HG02840 (cell line): Measurements from ENCODE around the gene SKP1.

ENCODE experiments used
- ATAC-seq: cut with Tn5 transposase; IDR thresholded peaks from one replicate; pipeline ENCODE4 v1.9.1; 2021; ENCODE audit warnings: mild to moderate bottlenecking, moderate library complexity, moderate number of reproducible peaks; ENCODE audit not compliant: unreplicated experiment, low FRiP score

Gene SKP1

GRCh38 chr5:134114886-134115805, 61.6 kb downstream of the SKP1 start:
- ATAC-seq, result no peak

DNA sequence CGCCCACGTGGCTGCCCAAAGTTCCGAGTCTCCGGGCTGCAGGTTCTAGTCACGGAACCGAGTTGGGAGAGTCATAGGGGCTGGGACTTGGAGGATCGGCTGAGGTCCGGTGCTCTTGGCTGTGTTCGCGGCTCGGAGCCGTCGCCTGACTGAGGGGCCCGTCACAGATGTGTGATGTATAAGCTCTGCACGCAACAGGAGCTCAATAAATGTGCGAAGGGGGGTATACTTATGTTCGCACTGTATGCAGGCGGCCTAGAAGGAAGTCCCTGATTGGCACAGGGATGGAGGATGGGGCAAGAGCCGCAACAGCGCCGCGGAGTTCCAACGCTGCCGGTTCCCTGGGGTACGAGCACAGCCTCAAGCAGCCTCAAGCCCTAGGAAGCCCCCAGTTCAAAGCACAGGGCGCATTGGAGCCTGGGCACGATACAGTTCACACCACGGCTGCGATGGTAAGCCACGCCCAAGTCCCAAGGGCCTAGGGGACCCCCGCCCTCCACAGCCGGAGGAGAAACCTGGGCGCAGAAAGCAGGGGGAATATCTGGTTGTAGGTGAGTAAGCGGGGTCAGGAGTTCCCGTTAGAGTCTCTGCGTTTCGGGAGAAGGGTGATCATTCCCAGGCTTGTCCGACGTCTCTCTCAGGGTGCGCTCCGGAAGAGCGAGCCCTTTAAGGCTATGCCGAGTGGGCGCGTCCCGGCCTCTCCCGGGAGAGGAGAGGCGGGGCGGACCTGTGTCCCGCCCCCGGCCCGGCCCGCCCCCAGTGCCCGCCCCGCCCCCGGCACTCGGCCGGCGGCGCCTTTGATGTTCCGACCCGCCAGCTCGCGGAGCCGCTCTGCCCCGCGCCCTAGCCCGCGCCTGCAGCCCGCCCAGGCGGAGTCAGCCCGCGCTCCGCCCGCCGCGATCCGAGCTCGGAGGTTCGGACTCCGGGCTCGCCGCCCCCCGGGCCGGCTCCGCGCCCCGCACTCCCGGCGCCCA, 62.6 kb downstream of the SKP1 start, which contains the start of gene TCF7:
TSS of gene TCF7 (plus strand) at position 780 of the 974 bp plus-strand sequence. CDS start 226 bp downstream, outside the sequence.
- ATAC-seq, result peak; percentile 70

DNA sequence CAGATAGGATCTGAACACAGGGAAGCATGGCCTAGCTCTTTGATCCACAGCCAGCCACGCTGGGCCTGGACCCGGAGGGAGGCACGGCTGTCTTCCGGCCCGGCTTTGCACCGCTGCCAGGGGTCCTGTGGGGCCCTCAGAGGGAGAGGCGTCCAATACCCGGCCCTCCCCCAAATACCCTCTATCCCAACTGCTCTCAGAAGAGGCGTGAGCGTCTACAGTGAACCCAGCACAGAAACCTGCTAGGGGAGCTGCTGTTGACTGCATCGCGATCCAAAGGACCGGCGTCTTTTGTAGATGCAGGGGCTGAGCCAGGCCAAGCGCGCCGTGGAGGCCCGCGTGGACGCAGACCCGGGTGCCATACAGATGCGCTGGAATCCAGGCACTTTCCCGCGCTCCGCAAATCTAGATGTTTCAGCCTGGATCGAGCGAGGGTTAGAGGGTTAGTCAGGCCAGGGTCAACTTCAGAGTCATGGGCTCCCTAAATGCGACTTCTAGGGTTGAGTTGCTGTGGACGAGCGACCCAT, 63.3 kb downstream of the SKP1 start:
- ATAC-seq, result no peak

GRCh38 chr5:134112726-134113362, 63.9 kb downstream of the SKP1 start:
- no peak for ATAC-seq

GRCh38 chr5:134111741-134112647, 64.8 kb downstream of the SKP1 start:
- no peak for ATAC-seq

DNA sequence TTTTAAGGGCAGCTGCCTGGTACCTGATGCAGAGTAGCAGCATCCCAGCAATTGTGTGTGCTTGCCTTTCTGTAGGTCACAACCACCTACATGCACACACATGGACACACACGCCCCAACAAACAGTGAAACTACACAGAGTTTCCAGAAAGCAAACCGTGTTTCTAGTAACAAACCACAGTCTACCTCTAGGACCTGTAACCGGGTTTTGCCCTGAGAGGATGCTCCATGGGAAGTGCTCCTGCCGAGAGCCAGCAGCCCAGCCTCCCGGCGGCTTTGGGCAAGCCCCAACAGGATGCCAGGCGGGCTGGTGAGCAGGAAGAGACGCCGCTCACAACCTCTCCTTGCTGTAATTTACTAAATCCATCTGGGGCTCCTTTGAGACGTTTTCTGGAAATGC, 66.4 kb downstream of the SKP1 start:
- no peak for ATAC-seq

DNA sequence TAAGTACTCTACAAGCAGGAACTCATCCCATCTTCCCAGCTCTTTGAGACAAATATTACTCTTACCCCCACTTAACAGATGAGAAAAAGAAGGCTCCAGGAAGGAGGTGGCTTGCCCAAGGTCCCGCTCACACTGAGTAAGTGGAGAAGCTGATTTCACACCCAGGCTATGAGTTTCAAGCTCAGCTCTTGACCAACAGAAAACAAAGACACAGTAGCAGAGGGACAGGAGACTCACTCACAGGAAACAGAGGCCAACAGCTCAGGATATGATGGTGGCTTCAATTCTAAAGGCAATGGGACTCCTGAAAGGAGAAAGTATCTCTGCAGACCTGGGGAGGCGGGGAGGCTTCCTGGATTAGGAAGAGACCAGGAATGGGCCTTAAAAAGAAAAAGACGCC, 69.0 kb downstream of the SKP1 start:
- no peak for ATAC-seq

GRCh38 chr5:134106991-134107701, 69.6 kb downstream of the SKP1 start:
- ATAC-seq, result no peak

DNA sequence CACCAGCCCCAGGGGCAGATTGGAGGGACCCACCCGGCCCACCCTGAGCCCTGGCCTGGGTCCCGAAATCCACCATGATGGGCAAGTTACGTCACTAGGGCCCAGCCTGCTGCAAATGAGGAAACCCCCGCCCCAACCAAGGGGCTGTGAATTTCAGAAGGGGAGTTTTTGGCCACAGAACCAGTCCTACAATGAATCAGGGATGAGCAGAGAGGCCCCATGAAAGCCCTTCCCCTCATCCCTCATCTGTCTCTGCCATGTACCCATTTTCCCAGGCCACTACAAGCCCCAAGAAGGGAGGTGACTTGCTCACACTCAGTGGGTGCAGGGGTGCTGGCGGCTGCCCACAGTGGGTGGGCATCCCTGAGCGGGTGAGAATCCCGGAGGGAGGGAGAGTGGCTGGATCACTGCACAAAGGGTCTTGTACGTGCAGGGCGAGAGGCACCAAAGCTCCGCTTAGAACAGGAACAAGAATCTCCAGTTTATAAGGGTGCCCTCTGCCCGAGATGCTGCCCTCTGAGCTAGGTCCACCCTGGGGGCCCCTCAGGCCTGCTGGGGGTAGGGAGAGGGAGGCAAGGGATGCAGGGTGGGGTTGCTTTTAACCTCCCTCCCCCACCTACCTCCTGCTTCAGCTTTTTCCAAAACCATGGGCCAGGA, 72.6 kb downstream of the SKP1 start:
- no peak for ATAC-seq

GRCh38 chr5:134103397-134103796, 73.4 kb downstream of the SKP1 start:
- ATAC-seq, result no peak

DNA sequence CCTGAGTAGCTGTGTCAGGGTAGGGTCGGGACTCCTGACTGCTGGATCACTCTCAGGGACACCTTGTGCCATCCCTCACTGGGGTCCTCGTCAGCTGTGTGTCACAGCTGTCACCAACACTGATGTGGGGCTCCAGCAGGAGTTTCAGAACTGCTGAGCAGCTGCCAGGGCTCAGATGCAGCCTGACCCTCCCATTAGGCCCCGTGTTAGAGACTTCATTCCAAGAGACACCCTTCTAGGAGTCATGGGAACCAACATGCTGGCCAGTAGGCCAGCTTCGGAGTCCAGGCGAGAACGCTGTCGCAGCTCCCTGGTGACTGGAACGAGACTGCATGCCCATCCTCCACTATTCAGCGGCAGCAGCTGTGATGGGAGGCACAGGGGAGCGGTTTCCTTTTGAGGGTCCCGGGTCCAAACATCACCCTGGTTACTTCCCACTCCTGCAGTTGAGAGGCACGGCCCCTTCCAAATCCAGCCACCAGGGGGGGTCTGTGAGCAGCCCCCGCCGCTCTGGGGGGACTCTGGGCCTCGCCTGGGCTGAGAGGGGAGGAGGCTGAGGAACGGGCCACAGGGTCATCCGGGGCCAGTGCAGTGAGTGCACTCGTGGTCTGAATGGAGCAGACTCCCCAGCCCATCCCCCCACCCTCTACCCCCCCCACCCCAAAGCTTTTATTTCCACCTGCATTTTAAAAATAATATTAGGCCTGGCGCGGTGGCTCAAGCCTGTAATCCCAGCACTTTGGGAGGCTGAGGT, 74.9 kb downstream of the SKP1 start:
- ATAC-seq, result no peak

GRCh38 chr5:134100283-134101091, 76.3 kb downstream of the SKP1 start:
- ATAC-seq, result peak; percentile 74

DNA sequence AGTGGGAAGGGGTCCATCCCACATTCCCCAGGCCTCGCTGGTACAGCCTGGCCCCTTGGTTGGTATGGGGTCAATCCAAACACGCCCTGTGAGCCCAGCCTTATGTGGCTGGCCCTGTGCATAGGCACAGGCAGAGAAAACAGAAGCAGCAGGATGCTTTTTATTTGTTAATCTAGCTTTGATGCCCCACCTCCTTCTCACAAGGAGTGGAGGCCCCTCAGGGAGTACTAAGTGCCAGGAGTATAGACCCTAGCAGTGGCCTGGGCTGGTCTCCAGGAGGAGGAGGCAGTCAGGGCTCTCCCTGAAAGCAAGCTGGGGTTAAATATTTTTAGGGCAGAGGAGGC, 76.8 kb downstream of the SKP1 start:
- no peak for ATAC-seq

- ATAC-seq, result no peak
These were observed 77.4 kb downstream of the SKP1 start for GRCh38 chr5:134099288-134099872.
